ENCODE data around the gene TRAP1. TPM values are rescaled to one million over a fixed set of nuclear protein-coding genes. Genes with fewer than 3 reads are reported as not detected.

Gene TRAP1
- total RNA-seq, 1 donor from 2014 or later: 76.1 TPM

DNA sequence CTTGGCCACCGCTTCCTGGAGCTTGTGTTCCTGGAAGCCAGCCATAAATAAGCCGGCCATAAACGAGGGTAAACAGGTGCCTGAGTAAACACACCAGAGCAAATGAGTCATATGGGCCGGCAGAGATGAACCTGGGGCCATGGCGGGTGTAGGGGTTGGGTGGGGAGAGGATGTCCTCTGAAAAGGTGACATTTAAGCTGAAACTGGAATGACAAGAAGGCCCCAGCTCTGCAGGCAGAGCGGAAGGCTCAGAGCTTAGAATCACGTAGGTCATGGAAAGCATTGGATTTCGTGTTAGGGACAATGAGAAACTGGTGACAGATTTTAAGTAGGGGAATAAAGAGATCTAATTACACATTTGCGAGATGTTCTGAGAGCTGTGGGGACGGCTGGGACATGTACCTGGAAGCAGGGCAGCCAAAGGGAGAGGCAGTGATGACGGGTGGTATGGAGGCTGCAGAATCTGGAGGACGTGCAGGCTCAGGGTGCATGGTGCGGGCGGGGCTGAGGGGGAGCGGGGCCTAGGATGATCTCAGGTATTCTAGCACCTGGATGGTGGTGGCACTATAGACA, 70.9 kb downstream of the TRAP1 start:
- no peak for DNase-seq

DNA sequence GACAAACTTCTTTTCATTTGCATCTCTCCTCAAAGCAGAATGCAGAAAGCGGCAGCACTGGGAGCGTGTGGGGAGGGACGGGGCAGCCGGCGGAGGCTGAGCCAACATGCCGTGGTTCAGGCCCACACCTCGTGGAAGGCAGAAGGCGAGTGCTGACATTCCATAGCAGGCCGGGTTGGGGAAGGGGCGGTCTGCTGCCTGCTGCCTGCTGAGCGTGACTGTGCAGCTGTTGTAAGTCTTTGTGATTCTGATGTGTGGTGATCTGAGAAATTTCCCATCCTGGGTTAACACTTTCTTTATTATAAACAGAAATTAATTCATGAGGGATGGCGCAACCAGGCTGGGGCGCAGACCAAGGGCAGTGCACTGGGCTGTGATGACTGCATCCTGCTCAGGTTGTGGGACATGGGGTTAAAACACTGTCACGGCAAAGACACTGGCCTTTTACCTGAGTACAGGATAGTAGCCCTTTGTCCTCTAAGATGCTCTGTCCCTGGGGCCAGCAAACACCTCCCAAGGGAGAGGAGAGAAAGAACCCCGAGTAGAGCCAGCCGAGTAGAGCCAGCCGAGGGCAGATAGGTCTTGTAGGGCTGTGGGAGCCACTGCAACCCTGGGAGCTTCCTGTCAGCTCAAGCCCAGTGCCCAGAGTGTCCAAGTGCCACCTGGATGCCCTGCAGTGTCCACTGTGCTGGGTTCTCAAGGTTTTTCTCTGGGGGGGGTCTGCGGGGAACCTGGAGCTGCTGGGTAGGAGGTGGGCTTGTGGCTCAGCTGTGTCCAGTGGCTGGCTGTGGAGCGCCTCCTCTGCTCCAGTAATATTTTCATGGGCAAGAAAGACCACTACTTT, 71.6 kb downstream of the TRAP1 start:
- no peak for DNase-seq

DNA sequence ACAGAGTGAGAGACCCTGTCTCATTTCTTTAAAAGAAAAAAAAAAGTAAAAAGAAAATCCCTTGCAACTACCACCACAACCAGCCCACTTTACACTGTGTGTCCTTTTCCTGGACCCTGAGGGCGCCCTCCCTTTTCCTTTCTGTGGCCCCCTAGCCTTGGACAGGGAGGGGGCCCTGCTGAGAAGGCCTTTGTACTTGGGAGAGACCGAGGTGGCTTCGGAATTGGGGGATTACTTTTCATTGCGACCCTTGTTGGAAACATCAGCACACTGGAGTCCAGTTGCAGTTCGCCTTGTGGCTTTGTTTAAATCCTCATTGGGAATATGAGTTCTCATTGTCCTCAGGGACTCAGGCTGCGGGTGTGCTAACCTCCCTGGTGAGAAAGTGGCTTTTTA, 72.2 kb downstream of the TRAP1 start:
- no peak for DNase-seq

DNA sequence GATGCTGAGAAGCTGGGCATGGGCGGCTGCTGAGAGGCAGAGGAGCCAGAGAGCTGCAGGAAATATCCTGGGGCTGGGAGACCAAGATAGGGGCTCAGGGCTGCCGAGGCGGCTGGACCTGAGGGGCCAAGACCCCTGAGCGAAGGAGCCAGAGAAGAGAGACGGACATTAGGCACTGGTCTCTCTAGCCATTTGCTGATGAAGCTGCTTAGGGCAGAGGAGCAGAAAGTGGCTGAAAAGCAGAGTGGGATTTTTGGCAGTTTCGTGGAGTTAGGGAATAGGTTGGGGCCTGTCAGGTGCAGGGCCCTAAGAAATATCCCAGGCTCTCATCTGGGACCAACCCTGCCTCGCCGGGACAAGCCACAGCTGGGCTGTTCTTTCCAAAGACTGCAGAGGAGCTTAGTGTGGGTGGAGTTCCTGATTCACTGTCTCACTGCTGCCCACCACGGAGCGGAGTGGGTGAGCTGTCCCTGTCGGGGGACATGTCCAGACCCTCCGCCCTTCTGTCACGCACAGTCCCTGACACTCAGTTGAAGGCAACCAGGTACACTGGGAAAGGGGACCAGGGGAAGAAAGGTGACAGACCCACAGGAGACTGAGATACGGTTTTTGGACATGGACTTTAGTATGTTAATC, 74.1 kb downstream of the TRAP1 start:
- DNase-seq: no peak

DNA sequence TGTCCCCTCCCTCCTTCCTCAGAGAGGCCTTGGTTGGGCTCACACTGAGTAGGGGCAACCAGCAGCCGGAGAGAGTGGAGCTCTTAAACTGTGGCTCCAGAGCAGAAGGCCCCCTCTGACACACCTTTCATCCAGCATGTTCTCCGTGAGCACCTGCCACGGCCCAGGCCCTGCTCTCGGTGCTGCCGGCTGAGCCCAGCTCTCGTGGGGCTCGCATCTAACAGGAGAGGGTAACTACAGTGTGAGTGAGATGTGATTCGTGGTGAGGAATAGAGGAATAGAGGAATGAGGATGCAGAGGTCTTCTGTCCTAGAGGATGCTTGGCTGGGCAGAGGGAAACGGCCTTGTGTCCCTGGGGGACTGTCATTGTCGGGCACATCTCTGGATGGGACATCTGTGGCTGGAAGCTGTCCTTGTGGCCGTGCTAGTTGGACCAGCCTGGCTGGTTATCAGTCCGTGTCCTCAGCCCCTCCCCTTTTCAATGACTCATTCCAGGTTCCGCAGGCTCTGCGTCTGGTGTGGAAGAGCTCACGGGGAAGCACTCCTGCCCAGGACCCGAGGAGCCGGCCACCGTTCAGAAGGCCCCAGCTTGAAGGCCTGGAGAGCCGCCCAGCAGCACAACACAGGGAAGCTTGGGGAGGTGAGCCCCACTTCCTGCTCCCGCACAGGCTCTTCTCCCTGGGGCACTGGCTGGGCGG, 74.8 kb downstream of the TRAP1 start:
- DNase-seq: no peak

DNA sequence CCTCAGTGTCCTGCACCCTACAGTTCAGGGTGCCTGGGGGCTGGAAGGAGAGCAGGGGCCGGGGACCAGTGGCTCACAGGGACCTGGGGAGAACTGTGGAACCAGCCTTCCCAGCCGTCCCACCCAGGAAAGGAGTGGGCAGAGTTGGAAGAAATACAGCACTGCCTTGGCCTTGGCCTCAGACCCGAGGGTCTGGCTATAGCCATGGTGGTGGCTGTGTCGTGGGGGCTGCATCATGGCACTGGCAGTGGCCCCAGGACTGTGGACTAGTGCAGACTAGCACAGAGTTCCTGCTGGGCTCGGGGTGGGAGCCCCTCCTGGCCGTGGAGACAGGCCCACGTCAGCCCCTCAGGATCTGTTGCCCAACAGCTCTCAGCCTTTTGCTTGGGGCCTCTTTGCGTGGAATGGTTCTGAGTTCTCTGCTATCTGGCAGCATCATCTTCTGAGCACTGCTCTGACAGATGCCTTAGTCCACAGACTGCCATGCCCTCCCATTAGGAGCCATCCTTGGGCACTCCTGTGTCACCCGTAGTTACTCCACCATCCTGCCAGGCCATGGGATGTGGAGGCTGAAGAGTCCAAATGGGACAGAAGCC, 75.4 kb downstream of the TRAP1 start:
- no peak for DNase-seq

DNA sequence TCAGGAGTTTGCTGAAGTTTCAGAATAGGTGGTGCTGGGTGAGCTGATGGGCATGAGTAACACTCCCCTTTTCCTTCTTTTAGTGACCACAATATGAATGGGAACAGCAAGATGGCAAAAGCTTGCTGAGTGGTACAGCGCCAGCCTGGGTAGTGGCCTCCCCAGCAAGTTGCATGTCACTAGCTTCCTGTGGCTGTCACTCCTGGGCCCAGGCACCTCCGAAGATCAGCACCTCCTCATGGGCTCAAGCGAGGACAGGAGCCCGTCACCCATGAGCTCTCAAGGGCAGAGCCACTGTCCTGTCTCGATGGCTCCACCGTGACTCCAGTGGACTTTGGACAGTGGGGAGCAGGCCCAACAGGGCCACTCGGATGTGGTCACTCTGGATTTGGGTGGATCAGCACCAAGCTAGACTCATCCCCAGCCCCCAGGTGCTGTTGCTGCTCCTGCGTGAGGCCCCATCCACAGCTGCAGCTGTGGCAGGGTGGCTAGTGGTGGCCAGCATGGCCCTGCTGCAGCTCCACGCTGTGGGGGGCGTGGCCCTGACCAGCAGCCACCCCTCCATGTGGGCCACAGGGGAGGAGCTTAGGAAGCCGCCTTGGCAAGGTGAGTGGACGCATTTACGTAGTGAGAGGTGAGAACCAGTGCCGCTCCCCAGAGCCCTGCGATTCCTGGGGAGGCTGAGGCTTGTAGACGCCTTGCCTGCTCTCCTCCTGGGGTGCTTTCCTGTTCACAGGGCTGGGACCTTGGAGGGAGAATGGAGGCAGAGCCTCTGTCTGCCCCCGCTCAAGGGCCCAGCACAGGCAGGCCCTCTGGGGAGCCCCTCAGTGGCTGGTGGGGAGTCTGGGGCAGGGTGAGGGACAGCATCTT, 76.5 kb downstream of the TRAP1 start:
- DNase-seq: no peak

DNA sequence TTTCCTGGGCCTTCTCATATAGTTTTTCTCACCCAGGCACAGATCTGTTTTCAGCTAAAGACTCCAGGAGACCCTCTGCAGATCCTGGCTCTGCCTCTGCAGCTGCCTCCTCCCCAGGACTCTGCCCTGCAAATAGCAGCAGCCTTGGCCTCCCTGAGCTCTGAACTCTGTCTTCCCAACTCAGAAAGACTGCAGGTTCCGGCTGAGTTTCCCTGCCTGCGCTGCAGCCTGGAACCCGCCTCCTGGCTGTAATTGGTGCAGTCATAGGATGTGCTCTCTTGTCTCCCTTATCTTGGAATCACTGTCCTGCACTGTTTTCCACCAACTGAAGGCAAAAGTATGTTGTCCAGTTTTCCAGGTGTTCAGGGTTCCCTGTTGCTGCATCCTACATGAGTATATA, 77.1 kb downstream of the TRAP1 start:
- DNase-seq: no peak

DNA sequence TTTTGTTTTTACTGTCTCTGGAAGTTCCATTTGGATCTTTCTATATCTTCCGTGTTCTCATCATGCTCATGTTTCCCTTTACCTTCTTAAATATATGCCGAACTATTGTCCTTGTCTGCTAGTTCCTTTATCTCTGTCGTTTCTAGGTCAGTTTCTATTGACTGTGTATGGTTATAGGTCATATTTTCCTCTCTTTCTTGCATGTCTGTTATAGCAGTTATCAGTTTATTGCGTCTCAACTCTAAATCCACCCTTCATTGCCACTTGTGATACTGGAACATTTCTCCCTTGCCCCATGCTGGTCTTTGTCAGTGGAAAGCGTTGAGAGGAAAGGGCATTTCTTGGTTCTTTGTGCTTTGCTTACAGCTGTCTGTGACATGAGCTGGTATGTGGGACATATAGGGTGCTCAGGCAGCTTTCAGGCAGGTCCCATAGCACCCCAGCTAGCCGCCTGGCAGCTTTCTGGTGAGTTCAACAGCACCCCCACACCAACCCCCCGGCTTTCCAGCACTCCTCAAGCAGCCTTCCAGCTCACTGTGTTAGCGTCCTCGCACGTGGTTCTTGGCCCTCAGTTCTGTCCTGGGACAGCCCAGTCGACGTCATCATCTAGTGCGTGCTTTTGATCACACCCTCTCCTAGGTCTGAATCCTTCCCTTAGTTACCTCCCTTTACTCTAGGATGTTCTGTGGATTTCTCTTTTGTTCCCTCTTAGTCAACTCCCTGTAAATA, 78.2 kb downstream of the TRAP1 start:
- DNase-seq: no peak

DNA sequence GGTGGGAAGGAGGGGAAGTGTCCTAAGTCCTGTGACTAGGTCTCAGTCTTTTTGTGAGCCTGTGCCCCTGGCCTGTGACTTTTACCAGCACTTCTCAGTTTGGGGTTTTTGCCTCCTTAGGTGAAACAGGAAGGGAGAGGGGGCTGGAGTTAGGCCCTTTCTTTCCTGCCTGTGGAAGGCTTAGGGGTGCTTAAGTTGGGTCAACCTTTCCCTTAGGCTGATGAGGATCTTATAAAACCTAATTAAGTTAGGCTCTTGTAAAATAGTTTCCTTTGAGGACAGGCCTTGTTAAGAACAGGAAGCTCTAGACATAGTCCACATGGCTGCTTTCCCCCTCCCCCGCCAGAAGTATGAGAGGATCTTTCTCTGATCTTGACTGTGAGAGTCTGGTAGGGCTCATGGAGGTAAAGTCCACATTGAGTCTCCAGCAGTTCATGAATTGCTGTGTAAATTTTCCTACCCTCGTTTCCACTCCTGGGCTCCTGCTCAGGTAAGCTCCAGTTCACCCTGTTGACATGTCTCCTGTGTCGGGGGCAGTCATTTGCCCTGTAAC, 79.9 kb downstream of the TRAP1 start:
- no peak for DNase-seq

DNA sequence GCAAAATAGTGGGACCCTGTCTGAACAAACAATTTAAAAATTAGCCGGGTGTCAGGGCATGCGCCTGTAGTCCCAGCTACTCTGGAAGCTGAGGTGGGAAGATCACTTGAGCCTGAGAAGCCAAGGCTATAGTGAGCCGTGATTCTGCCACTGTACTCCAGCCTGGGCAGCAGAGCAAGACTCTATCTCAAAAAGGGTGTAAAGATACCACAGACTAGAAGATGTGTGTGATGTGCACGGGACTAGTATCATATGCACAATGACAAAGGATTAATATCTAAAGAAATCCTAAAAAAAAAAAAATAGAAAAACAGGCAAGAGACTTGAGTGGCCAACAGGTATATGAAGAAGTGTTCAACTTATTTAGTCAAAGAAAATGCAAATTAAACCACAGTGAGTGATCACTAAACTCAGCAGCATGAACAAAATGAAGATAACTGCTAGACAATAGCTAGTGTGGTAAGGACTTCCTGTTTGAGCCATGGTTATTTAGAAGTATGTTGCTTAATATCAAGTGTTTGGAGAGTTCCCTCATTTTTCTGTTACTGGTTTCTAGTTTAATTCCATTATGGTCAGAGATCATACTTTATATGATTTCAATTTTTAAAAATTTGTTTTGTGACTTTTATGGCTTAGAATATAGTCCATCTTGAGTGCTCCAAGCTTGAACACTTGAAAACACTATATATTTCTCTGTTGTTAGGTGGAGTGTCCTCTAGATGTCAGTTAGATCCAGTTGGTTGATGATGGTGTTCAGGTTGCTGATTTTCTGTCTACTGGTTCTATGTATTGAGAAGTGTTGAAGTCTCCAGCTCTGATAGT, 91.2 kb downstream of the TRAP1 start:
- DNase-seq: no peak

DNA sequence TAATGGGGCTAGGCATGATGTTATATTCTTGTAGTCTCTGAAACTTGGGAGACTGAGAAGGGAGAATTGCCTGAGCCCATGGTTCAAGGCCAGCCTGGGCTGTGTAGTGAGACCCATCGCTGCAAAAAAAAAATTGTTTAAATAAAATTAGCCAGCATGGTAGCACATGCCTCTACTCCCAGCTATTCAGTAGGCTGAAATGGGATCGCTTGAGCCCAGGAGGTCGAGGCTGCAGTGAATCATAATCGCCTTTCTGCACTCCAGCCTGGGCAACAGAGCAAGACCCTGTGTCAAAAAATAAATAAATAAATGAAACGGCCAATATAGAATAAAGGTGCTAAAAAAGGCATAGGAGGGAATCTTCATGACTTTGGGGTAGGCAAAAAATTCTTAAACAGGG, 92.0 kb downstream of the TRAP1 start:
- DNase-seq: no peak

DNA sequence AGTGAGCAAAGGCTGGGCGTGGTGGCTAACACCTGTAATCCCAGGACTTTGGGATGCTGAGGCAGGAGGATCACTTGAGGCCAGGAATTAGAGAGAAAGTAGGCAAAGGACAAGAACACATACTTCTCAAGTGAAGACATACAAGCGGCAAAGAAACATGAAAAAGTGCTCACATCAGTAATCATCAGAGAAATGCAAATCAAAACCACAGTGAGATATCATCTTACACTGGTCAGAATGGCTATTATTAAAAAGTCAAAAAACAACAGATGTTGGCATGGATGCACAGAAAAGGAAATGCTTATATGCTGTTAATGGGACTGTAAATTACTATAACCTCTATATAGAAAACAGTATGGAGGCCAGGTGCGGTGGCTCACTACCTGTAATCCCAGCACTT, 93.7 kb downstream of the TRAP1 start:
- DNase-seq: no peak

DNA sequence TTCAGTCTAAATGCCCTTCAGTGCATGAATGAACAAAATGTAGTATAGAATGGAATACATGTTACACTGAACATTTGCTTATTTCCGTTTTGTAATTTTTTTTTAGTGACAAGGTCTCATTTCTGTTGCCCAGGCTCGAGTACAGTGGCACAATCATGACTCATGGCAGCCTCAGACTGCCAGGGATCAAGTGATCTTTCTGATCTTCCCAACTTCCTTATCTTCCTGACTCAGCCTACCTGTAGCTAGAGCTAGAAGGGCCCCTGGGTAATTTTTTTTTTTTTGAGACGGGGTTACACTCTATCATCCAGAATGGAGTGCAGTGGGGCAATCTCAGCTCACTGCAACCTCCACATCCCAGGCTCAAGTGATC, 98.6 kb downstream of the TRAP1 start:
- DNase-seq: no peak

DNA sequence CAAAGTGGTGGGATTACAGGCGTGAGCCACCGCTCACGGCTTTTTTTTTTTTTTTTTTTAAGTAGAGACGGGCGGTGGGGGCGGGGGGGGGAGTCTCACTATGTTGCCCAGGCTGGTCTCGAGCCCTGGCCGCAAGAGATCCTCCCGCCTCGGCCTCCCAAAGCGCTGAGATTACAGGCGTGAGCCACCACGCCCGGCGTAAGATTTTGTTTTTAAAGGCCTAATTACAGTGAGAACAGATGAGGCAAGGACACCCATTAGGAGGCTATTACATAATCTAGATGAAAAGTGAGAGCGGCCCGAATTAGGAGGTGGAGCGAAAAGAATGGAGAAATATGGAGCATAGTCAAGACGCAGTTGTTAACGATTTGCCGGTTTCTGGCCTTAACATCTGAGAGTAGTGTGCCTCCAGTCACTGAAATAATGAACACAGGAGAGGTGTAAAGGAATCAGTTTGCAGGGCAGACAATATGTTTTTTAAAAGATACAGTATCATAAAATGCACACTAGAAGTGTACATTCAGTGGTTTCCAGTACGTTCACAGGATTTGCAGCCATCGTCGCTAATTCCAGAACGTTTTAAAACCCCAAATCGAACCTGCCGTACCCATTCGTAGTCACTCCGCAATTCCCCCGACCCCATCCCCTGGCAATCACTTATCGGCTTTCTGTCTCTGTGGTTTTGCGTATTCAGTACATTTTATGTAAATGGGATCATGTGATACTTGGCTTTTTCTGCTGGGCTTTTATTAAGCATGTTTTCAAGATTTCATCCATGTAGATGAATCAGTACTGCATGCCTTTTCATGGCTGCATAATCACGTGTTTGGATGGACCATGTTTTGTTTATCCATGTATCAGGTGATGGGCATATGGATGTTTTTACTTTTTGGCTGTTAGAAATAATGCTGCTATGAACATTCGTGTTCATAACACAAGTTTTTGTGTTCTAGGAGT, 104.5 kb downstream of the TRAP1 start:
- DNase-seq: no peak

DNA sequence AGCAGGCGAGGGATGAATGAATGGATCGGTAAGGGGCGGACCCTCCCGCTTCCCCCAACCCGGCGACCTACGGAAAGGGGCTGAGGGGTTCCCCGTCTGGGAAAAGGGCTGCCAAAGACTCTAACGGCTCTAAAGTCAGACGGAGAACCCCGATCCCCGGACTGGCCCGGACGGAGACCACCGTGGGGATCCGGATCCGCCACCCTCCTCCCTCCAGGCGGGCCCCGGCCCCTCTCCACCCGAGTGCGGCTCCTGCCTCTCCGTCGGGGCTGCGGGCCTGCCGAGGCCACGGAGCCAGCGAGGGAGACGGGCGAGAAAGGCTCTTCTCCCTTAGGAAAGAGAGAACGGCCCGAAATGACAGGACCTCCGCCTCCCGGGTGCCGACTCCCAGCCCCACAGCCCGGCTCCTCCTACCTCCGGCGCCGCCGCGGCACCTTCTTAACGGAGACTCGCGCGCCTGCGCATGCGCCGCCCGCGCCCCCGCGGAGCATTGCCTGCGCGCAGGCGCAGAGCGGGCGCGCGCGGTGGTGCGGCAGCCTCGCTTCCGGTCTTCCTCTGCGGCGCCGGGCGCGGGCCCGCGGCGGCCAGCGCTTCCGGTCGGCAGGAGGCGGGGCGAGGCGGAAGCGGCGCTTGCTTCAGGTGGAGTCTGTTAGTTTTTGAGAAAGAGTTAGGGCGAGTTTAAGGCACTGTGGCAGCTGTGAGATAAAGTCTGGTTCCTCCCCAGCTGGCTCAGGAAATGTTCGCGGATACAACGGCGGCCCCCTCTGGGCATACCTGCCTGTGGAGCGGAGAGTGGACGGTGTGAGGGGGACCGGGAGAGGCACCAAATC, 106.0 kb downstream of the TRAP1 start, which contains the start of gene SLX4:
Gene SLX4 (minus strand): TSS at position 461 of the 830 bp plus-strand sequence. CDS start 2,642 bp downstream, outside the sequence.
- peak; percentile 87 for DNase-seq

DNA sequence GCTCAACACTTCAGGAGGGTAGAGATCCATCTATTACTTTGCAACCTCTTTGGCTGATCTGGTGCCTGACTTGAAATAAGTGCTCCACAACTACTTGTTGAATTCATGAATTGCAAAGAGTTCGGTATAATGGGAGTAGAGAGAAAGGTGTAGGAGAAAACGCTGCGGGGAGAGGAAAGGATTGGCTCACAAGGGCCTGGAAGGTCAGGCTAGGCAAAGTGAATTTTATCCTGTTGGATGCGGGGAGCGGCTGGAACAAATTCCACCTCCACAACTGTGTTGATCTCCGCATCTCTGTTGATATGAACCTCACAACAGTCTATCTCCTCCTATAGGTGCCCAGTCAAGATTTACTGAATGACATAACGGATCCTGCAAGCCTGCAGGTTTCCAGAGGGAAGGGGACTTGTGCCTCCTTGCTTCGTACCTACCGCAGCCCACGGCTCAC, 106.6 kb downstream of the TRAP1 start:
- DNase-seq: no peak
